ENCODE measurements around the gene NUFIP2.

DNA sequence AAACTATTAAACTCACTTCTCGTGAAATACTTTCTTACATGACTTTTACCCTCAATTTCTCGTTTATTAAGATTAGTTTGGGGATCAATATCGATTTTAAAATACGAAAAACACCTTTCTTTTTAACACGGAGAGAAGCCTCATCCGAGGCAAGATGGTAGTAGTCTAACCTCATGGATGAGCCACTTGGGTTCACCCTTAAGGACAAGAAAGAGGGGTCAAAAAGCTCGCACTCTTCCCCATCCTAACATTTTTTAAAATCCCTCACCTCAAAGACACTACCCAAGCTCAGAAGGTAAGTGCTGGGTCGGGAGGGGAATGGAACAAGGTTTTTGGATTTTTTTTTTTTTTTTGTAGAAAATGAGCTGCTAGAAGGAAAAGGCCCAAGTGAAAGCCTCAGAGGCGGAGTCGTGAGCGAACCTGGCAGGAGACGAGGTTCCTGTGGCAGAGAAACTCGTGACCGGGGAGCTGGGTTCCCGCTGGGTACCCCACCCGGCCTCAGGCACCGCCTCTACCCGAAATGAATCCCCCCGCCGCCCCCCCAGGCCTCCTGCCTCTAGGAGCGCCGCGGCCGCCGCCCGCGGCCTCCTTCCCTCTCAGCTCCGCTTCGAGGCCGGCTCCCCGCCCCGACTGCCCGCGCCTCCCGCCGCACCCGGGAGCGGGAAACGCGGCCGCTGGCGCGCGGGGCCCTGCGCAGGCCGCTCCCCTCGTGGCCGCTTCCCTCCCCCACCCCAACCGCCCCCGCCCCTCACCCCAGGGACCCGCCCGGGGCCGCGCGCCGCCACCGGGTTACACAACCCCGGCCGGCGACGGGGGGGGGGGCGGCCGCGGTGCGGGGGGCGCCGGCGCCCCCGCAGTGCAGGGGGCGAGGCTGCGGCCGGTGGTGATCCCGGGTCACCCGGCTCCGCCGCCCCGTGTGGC lies 1.6 kb downstream of the NUFIP2 start:
- TF ChIP-seq, protein P1, sequence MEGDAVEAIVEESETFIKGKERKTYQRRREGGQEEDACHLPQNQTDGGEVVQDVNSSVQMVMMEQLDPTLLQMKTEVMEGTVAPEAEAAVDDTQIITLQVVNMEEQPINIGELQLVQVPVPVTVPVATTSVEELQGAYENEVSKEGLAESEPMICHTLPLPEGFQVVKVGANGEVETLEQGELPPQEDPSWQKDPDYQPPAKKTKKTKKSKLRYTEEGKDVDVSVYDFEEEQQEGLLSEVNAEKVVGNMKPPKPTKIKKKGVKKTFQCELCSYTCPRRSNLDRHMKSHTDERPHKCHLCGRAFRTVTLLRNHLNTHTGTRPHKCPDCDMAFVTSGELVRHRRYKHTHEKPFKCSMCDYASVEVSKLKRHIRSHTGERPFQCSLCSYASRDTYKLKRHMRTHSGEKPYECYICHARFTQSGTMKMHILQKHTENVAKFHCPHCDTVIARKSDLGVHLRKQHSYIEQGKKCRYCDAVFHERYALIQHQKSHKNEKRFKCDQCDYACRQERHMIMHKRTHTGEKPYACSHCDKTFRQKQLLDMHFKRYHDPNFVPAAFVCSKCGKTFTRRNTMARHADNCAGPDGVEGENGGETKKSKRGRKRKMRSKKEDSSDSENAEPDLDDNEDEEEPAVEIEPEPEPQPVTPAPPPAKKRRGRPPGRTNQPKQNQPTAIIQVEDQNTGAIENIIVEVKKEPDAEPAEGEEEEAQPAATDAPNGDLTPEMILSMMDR (IDR thresholded peaks at IDR 0.05), result no peak
- no peak for TF ChIP-seq POLR2A (IDR thresholded peaks at IDR 0.05)

Data from testis (tissue), 2 donors.